Spinal cord (tissue), 10 donors: ENCODE results near the gene STK39. TPM values are rescaled to one million over a fixed set of nuclear protein-coding genes. Genes with fewer than 3 reads are reported as not detected.
A peak's percentile ranks its signal among the peaks of the same experiment; 100 is the strongest.

Source experiments
- DNase-seq, 6 donors: peaks; one replicate each; pipeline versions ENCODE4 v3.0.0 to v3.0.0-alpha.2; 2013 to 2015; ENCODE audit warnings: low spot score in 6 of 6, low read depth in 4 of 6
- H3K27ac ChIP-seq: one replicate; pipeline ENCODE4 v1.5.1; 2013; ENCODE audit warnings: low read depth, low read length, control low read depth
- H3K27me3 ChIP-seq: one replicate; pipeline ENCODE4 v1.6.1; 2013; ENCODE audit warnings: low read length; ENCODE audit not compliant: control insufficient read depth, insufficient read depth
- H3K36me3 ChIP-seq: one replicate; pipeline ENCODE4 v1.6.1; 2013; ENCODE audit warnings: low read length; ENCODE audit not compliant: control insufficient read depth, insufficient read depth
- H3K4me1 ChIP-seq: one replicate; pipeline ENCODE4 v1.6.1; 2013; ENCODE audit warnings: low read length; ENCODE audit not compliant: control insufficient read depth, insufficient read depth
- H3K4me3 ChIP-seq: one replicate; pipeline ENCODE4 v1.5.1; 2013; ENCODE audit warnings: low read depth, low read length, control low read depth
- H3K9me3 ChIP-seq: one replicate; pipeline ENCODE4 v1.6.1; 2013; ENCODE audit warnings: low read length; ENCODE audit not compliant: control insufficient read depth, insufficient read depth
- WGBS: methylation state at CpG from one replicate; pipeline ENCODE4 v1.1.5; 2013; ENCODE audit warnings: missing lambda C conversion rate; ENCODE audit not compliant: insufficient coverage; 5-methylcytosine and 5-hydroxymethylcytosine counted together
- polyA plus RNA-seq, 2 donors: library from polyadenylated mRNA; unstranded; fragments of 120-200 nt; gene quantifications; one replicate each; pipeline ENCODE4 v1.2.1, GENCODE V29; 2013; ENCODE audit not compliant: insufficient read length in 2 of 2
- total RNA-seq, 2 donors: library from RNA; depleted of rRNA in 1 of 2; stranded (reverse); fragments of 120-200 nt in 1 of 2; fragments of >200 nt in 1 of 2; gene quantifications; one replicate each; pipeline versions ENCODE4 v1.2.3 to v1.2.4, GENCODE V29; 2013 to 2014
- donor health status: healthy.

The STK39 gene
- total and polyA plus RNA-seq, 4 donors, result 51.1 to 75.5 (median 57.7) TPM

DNA sequence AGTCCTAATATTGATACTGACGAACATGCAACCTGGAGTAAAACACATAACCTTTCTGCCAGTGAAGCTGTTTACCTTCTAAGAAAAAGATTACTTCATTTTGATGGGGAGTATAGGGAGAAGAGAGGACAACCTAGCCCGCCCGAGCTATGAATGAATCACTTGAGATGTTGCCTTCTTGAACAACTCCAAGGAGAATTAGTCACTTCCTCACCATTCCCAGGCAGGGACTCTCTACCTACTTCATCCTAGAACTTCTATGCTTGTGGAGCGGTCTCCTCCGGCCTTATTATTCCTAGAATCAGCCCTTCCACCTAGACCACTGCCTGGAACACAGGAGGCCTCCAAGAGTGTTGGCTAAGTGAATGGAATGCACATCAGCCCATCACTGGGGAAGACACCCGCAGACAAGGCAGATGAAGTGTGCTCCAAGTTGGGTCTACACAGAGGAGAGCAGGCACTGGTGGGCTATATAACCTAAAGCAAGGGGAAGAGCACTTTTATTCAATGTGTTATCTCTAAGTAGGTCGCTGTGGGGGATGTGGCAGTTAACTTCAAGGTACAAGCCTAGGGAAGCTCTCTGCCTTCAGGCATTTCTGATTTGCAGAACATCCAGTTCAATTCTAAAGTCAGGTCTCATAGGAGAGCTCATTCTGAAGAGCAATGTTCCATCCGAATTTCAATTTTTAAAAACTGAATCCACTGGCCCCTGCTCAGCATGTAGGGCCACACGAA, 57.4 kb downstream of the STK39 start:
- no peaks in the 10 kb centered on the region for H3K9me3 ChIP-seq
- H3K27ac ChIP-seq, result no peak overlapping the region
- no peak overlapping the region for H3K4me3 ChIP-seq
- no peak for DNase-seq
- H3K4me1 ChIP-seq, result peaks cover 3% of the 10 kb centered on the region
- WGBS, result 78% methylated on average over 3 of the region's 9 CpGs
- no peaks in the 10 kb centered on the region for H3K36me3 ChIP-seq
- H3K27me3 ChIP-seq, result no peaks in the 10 kb centered on the region

DNA sequence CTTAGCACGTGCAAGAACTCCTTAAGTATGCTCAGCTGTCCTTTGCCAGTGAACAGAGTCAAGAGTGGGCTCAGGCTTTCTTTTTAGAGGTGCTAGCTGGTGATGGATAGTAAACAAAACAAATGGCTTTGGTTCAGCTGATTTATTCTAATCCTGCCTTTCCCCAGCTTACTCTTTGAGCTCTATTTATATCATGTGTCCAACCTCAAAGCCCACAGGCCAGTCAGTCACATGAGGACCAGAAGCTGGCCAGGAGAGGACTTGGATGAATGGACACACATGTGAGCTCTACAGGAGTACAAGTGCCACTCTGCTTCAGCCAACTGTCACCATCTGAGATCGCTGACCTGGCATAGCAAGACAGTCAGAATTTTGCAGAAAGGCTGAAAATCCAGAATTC, 59.4 kb downstream of the STK39 start:
- peak in 1 of 6 donors; percentile 28 for DNase-seq
- Histone ChIP-seq H3K27ac (no peak overlapping the region), H3K4me1 (peaks cover 3% of the 10 kb centered on the region), H3K27me3 (no peaks in the 10 kb centered on the region), H3K36me3 (no peaks in the 10 kb centered on the region), H3K4me3 (no peak overlapping the region), H3K9me3 (no peaks in the 10 kb centered on the region)
- no CpG with 5 or more reads among the region's 2 CpGs for WGBS

DNA sequence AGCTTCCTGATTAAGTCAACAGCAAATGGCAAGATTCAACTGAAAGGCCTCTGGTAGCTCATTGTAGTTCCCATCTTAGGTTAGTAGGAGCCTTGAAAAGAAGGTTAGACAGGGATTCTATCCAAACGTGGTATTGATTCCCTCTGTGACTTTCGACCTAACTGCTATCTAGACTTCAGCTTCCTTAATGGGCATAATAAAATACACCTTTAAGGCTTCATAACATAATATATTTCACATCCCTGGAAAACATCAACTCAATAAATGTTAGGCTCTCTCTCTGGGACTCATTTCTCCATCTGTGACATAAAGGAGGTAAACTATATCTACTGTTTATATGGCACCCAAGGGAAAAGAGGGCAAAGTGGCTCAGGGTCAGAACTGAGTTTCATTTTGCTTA, 60.9 kb downstream of the STK39 start:
- Histone ChIP-seq H3K9me3 (no peaks in the 10 kb centered on the region), H3K27me3 (no peaks in the 10 kb centered on the region), H3K27ac (no peak overlapping the region), H3K36me3 (no peaks in the 10 kb centered on the region), H3K4me1 (peaks cover 3% of the 10 kb centered on the region), H3K4me3 (no peak overlapping the region)
- no peak for DNase-seq
- no CpG with 5 or more reads among the region's 2 CpGs for WGBS

DNA sequence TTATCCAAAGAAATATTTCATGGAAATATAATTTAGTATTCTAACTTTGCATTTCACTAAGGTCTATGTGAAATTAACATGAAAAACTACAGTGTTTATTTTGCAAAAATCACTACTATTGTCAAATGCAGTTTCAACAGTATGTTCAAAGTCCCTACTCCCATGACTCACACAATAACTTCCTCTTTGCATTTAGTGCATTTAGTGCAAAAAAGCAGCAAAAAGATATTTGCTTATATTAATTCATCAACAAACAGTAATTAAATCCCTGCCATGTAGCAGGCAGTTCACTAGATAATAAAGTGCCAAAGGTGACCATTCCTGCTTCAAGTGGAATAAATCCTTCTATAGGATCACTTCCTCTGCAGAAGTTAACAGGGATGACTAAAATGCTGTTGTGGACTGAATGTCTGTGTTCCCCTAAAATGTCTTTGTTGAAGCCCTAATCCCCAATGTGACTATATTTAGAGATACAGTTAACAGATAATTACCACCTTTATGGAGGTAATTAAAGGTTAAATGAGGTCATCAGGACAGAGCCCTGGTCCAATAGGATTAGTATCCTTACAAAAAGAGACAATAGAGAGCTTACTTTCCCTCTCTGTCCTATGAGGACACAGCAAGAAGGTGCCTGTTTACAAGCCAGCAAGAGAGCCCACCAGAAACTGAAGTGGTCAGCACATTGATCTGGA, 61.7 kb downstream of the STK39 start:
- H3K4me3 ChIP-seq, result no peak overlapping the region
- H3K27me3 ChIP-seq, result no peaks in the 10 kb centered on the region
- peaks cover 3% of the 10 kb centered on the region for H3K4me1 ChIP-seq
- H3K36me3 ChIP-seq, result no peaks in the 10 kb centered on the region
- no peaks in the 10 kb centered on the region for H3K9me3 ChIP-seq
- H3K27ac ChIP-seq, result no peak overlapping the region
- DNase-seq, result no peak

- WGBS, result no CpG with 5 or more reads among the region's 4 CpGs
- Histone ChIP-seq H3K27ac (no peak overlapping the region), H3K4me3 (no peak overlapping the region), H3K27me3 (no peaks in the 10 kb centered on the region), H3K9me3 (no peaks in the 10 kb centered on the region), H3K36me3 (no peaks in the 10 kb centered on the region), H3K4me1 (peaks cover 3% of the 10 kb centered on the region)
- no peak for DNase-seq
Observed at GRCh38 chr2:168184681-168185513, 62.5 kb downstream of the STK39 start.

DNA sequence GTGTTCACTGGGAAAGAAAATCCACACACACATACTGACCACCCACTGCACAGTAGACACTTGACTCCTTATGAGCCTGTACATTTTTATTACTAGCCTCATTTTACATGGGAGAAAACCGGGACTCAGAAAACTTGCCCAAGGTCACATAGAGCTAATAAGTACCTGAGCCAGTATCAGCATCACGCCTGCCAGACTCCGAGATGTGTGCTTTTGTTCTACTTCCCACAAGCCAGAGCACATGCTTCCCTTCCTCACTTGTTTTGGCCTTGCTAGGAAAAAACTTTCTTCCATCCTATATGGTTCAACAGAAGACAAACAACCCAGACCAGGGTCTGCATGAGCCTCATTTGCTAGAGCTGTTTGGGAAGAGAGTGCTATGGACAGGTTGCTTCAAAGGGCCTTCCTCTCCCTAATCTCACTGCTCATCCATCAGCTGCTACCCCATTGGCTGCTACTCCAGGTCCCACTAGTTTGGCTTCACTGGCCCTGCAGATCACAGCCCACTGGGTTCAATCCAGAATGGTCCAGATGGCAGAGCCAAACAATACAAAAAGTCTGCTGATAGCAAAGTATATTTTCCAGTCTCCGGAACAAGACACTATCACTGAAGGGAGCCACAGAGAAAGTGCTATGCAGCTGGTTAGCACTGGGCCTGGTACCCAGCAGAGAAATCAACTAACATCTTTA, 63.9 kb downstream of the STK39 start:
- WGBS, result 68% methylated on average over 2 of the region's 4 CpGs
- Histone ChIP-seq H3K4me3 (no peak overlapping the region), H3K9me3 (no peaks in the 10 kb centered on the region), H3K27ac (no peak overlapping the region), H3K36me3 (no peaks in the 10 kb centered on the region), H3K4me1 (peaks cover 4% of the 10 kb centered on the region), H3K27me3 (no peaks in the 10 kb centered on the region)
- DNase-seq, result peak in 1 of 6 donors; percentile 49

GRCh38 chr2:168182550-168183249, 64.7 kb downstream of the STK39 start:
- Histone ChIP-seq H3K36me3 (no peaks in the 10 kb centered on the region), H3K4me1 (peaks cover 4% of the 10 kb centered on the region)
- 85% methylated on average over 4 of the region's 5 CpGs for WGBS

DNA sequence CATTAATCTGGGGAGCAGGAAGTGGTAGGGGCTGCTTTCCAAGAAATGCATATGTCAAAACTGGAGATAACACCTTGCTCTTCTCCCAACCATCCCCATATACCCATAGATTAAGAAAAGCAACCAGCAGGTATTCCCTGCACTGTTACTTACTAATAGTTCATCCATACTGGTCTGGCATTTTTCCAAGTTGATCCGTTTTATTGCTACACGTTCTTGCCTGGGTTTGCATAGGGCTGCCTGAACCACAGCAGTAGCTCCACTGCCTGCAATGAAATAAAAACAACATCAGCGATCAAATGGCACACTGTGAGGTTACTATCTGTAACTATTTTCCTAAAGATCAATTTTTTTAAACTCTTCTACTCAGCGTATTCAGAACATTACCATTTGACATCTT, 65.6 kb downstream of the STK39 start:
- peak in 1 of 6 donors; percentile 54 for DNase-seq
- H3K36me3 ChIP-seq, result no peaks in the 10 kb centered on the region
- H3K27me3 ChIP-seq, result no peaks in the 10 kb centered on the region
- H3K27ac ChIP-seq, result no peak overlapping the region
- WGBS, result 42% methylated on average over 3 of the region's 4 CpGs
- H3K4me1 ChIP-seq, result peaks cover 4% of the 10 kb centered on the region
- H3K9me3 ChIP-seq, result no peaks in the 10 kb centered on the region
- H3K4me3 ChIP-seq, result no peak overlapping the region

More at GRCh38 chr2:168182550-168183249, 64.7 kb downstream of the STK39 start:
- no peaks in the 10 kb centered on the region for H3K27me3 ChIP-seq
- DNase-seq, result no peak
- no peak overlapping the region for H3K27ac ChIP-seq
- H3K4me3 ChIP-seq, result no peak overlapping the region
- no peaks in the 10 kb centered on the region for H3K9me3 ChIP-seq

GRCh38 chr2:168180914-168181313, 66.5 kb downstream of the STK39 start:
- no CpG with 5 or more reads among the region's 3 CpGs for WGBS
- Histone ChIP-seq H3K4me1 (peaks cover 4% of the 10 kb centered on the region), H3K4me3 (no peak overlapping the region), H3K9me3 (no peaks in the 10 kb centered on the region), H3K36me3 (no peaks in the 10 kb centered on the region), H3K27ac (peak overlapping the region; percentile 4), H3K27me3 (no peaks in the 10 kb centered on the region)
- DNase-seq, result peak in 2 of 6 donors; percentile 59 to 61
